GM12874 (cell line): ENCODE measurements around the gene DOCK8.

Experiments used
- CTCF ChIP-seq: IDR thresholded peaks from 2 replicates; pipeline ENCODE4 v1.5.1; 2011; ENCODE audit warnings: low read depth, mild to moderate bottlenecking, control low read depth, low read length, moderate library complexity; ENCODE audit not compliant: insufficient read depth

DOCK8 gene

GRCh38 chr9:479304-479970, 264.8 kb downstream of the DOCK8 start:
- no peak for TF ChIP-seq CTCF

GRCh38 chr9:479971-480350, 265.3 kb downstream of the DOCK8 start:
- no peak for TF ChIP-seq CTCF

GRCh38 chr9:482739-483138, 268.1 kb downstream of the DOCK8 start:
- TF ChIP-seq CTCF, result no peak

- TF ChIP-seq CTCF, result no peak
Observed at GRCh38 chr9:486156-486555, 271.5 kb downstream of the DOCK8 start.

GRCh38 chr9:487429-487828, 272.8 kb downstream of the DOCK8 start:
- TF ChIP-seq CTCF, result no peak

- no peak for TF ChIP-seq CTCF
Observed at GRCh38 chr9:488448-488847, 273.8 kb downstream of the DOCK8 start.

GRCh38 chr9:489198-490197, 274.8 kb downstream of the DOCK8 start:
- no peak for TF ChIP-seq CTCF
